H4 (cell line): Measurements from ENCODE around the gene SPAG16. TPM values are rescaled to one million over a fixed set of nuclear protein-coding genes. Genes with fewer than 3 reads are reported as not detected.
"Not testable (repeated sequence)": the region's sequence is repeated elsewhere in the genome, so short reads cannot be mapped to it uniquely, and the experiment has no call there.

Experiments used
- DNase-seq: peaks from one replicate; pipeline ENCODE4 v3.0.0-alpha.2; 2015; ENCODE audit warnings: low spot score
- total RNA-seq: library from RNA; depleted of rRNA; stranded (reverse); fragments of >200 nt; shearing (Covaris generic); gene quantifications from 2 replicates; pipeline ENCODE4 v1.2.3, GENCODE V29; 2014

SPAG16 gene
- total RNA-seq, 1 experiment from 2014 or later, result 24.8 TPM

DNA sequence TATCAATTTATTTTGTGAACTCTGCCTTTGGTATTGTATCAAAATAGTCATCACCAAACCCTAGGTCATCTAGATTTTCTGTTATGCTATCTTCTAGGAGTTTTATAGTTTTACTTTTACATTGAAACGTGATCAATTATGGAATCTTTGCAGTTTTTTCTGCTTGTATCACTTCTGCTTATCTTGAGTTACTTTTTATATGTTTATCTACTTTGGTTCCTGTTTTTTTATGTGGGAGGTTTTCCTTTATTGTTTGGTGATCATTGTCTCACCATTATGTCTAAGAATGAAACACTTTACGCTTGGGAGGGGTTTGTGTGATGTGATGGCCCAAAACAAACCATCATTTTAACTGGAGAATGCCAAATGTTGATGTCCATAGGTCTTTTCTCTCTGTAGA, 261.2 kb downstream of the SPAG16 start:
- no peak for DNase-seq

DNA sequence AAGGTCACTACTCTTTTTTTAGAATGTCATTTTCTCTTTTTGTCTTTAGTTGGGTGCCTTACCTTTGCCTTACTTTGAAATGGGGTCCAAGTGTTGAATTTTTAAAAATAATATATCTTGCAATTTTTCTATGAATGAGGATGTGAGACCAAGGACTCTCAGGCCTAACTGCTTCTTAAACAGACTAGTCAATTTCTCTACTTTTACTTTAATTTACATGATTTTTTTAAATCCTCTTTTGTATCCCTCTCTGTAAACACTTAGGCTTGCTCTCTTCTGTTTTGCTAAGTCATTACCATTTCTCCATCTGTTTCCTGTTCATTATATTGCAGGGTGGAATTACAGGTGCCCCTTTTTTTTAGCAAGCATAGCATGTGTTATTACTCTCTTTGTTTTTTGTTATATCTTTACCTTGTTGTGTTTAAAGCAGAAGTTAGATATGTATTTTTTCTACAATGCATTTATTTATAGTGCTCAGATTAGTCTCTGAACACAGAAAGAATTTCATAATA, 261.8 kb downstream of the SPAG16 start:
- DNase-seq, result no peak

DNA sequence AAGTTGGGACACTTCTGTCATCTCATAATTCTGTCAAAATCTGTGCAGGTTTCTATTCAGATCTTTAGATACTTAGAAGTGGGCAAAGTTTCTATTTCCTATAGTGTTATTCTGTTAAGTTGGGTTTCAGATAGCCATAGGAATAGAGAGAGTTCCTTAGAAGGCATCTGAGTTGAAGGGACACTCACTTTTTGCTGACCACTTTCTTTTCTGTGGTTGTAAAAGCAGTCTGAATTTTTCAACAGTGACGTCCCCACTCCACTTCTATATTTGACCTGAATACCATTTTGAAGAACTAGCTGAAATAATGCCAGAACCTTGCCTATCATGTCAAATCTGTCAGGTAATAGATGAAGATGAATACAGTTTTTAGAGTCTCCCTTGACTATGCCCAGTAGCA, 267.3 kb downstream of the SPAG16 start:
- DNase-seq, result no peak

DNA sequence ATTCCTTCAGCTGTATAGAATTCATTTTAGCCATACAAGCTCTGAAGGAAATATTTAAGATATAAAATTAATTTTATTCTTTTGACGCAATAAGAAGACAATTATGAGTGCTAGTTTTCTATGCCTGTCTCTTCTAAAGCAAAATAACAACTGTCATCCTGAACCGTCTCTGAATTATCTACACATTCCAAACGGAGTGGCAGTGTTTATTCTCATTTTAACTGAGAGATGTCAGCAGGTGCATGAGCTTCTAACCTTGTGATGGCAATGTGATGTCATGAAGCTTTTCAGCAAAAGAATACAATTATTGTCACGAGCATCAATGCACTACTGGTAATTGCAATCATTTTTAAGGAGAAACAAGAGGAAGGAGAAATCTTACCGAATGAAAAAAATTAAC, 274.8 kb downstream of the SPAG16 start:
- DNase-seq, result no peak

DNA sequence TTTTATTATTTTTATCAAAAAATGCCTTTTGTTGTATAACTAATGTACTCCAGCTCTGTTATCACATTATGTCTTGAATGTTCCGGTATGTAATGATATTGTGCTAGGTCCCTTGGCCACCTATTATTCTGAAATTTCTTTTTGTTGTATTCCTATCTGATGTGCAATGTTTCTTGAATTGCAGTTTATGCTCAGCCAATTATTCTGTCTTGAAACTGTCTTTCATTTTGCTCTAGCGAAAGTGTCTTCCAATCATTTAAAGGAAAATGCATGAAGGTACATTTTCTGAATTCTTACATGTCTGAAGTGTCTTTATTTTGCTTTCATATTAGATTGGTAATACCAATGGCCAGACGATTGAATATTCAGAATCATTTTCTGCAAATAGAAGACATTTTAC, 277.5 kb downstream of the SPAG16 start:
- DNase-seq, result no peak

DNA sequence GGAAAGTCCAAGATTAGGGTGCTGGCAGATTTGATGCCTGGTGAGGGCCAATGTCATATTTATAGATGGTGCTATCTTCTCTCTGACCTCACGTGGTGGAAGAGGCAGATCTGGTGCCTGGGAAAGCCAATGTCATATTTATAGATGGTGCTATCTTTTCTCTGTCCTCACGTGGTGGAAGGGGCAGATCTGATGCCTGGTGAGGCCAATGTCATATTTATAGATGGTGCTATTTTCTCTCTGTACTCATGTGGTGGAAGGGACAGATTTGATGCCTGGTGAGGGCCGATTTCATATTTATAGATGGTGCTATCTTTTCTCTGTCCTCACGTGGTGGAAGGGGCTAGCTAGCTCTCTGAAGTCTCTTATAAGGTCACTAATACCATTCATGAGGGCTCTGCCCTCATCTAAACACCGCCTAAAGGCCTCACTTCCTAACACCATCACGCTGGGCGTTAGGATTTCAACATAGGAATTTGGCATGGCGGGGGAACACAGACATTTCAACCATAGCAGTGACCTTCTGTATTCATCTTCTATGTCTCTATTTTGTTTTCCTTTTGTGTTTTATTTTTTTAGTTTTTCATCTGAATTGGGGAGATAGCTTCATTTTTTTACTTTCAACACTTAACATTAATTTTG, 278.4 kb downstream of the SPAG16 start:
- no peak for DNase-seq

DNA sequence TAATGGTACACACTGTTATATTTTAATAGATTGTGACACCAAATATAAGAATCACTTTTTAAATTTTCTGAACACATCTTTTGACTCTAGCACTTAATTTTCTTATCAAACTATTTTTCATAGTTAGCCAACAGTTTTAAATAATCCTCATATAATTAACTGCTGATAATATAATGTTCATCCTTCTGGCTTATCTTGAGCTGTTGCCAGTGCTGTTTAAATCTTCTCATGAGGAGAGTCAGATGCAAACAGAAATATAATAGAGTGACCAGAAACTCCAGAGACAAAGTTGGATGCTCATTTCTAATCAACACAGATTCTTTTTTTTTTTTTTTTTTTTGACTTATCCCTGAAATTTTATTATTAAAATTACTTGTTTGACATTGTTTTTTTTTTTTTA, 282.6 kb downstream of the SPAG16 start:
- DNase-seq, result no peak

DNA sequence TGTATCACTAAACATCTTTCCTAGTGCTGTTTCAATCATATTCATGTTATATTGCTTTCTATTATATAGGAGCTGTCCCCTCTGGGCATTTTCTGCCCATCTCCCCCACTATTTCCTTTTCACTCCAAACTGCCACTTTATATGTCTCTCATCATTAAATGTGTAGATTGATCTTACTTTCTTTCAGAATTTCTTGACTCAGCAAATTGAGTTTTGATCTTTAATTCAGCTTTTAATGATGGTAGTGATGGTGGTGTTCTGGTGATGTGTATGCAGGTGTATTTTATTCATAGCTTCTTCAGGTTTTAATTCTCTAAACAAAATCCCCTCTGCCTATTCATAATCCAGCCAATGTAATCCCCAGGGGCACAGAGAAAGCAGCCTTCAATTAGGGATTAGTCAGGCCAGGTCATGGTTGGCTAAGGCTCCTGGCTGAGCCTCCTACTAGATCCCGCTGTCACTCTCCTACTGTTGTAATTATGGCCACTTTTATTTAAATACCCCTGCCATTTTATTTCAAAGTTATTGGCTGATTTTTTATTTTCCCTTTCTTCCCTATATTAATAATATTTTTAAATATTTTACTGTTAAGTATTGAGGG, 325.4 kb downstream of the SPAG16 start:
- no peak for DNase-seq

DNA sequence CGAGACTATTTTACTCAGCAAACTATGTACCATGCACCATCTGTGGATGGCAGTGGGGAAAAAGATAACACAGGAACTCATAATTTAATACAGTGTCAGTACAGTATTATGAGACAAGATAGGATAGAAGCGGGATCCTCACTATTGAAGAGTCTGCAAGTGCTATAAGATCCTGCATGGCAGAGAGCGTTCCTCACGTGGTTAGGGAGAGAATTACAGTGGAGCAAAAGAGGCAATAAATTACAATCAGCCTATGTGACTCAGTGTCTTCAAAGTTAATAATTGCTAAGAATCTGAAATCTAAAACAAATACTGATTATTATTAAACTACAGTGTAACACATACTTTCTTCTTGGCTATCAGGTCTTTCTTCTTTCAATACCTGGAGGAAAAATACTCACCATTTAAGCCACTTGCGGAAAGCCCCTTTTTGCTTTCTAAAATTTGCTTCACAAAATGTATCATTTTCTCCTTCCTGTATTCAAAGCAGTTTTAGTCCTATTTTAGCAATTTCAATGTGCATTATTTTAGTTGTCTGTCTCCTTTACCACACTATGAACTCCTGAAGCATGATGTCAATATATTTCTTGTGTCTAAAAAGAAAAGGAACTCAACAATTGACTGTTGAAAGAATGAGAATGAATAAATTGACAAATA, 342.9 kb downstream of the SPAG16 start:
- no peak for DNase-seq

DNA sequence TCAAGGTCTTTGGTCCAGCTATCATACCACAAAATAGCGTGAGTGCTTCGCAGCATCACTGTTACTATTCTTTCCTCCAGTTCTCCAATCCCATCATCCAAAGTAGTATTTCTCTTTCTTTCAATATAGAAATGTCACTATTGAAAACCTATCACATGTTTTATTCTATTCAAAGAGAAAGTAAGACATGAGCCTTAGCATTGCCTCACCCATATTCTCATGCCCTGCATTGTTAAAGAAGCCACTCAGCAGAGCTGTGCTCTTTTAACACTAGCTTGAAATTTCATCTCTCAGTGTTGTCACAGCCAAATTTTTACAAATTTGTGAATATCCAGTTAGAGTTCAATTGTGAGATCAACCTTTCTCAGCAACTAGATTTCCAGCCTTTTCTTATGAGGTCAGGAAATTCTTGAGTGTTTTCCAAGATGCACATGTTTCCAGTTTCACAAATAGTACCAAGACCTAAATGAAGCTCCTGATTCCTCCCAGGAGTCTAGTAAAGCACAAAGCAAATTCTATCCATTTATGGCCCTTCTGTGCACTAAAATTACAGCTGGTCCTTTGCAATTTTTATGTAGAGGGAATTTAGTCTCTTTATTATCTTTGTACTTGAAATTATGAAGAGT, 343.7 kb downstream of the SPAG16 start:
- no peak for DNase-seq

DNA sequence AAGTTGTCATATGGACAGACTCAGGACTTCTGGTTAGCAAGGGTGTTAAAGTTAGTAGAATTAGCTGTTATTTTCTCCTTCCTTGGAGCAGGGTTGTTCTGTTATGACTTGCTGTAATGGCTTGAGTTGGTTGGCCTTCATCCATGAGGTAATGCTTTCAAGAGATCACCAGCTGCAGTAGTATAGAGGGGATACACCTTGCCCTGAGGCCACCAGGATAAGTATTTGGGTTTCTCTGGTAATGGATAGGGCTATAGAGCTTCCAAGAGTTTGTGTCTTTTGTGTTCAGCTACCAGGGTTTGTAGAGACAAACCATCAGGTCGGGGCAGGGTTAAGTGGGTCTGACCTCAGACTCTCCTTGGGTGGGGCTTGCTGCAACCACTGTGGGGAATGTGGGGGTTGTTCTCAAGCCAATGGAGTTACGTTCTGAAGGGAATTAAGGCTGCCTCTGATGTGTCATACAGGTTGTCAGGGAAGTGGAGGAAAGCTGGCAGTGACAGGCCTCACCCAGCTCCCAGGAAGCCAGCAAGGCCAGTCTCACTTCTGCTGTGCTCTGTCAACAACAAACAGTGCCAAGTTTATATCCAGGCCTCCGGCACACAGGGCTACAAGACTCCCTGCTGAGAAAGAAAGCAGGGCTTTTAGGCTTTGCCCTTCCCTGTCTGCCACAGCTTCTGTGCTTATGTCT, 356.6 kb downstream of the SPAG16 start:
- peak; percentile 7 for DNase-seq

DNA sequence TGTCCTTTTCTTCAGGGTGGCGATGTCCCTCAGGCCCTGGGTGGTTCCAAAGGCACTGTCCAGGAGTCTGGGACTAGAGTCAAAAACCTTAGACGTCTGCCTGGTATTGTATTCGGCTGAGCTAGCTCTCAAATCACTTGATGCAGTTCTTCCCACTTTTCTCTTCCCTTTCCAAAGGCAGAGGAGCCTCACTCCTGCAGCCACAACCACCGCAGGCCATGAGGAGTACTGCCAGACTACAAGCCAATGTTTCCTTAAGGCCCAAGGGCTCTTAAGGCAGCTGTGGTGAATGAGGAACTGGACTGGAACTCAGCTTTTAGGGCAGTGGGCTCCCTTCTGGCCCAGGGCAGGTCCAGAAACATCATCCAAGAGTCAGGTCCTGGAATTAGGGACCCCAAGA, 360.7 kb downstream of the SPAG16 start:
- no peak for DNase-seq

DNA sequence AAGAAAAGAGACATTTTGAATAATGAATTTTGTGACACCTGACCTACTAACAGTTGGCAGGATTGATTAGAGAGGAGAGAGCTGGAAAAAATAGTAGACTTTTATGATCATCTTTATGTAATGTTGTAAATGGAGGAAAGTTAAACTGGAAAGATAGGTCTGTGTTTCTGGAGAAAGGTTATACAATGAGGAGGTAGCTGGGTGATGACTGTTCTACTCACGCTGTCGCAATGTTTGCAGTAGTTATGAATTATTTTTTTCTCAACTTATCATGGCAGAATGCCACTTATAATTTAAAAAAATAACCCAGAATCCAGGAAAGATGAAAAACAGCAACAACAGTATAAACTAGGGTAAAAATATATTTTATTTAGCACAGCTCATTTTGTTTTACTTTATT, 364.9 kb downstream of the SPAG16 start:
- DNase-seq, result no peak

DNA sequence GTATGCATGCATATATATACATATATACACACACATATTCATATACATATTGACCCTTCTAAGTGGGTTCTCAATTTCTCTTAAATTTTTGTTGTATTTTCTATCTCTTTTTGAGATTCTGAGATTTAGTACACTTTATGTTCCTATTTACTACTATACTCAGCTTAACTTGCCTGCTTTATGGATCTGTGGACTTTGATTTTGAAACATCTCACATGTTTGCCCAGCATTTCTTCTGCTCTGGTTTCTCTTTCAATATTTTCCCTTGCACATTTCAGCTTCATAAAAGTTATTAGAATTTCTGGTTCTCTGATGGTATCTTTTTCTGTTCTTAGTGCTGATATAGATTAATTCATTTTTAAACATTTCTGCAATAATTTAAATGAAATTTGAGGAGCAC, 380.6 kb downstream of the SPAG16 start:
- DNase-seq, result no peak

DNA sequence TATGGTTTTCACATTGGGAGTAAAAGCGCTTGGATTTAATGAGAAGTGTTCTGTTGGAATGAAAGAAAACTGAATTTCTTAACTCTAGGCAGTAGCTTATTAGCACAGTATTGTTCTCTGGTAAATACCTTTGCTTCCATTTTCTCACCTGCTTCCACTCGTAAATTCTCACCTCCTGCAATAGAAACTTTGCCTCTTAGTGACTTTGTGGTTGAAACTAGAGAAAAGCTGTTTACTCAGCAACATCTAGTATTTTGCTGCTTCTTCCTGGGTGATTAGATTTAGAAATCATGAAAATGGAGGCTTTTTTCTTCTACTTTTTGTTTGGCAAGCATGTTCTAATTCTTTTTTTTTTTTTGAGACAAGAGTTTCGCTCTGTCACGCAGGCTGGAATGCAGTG, 385.4 kb downstream of the SPAG16 start:
- DNase-seq, result no peak

DNA sequence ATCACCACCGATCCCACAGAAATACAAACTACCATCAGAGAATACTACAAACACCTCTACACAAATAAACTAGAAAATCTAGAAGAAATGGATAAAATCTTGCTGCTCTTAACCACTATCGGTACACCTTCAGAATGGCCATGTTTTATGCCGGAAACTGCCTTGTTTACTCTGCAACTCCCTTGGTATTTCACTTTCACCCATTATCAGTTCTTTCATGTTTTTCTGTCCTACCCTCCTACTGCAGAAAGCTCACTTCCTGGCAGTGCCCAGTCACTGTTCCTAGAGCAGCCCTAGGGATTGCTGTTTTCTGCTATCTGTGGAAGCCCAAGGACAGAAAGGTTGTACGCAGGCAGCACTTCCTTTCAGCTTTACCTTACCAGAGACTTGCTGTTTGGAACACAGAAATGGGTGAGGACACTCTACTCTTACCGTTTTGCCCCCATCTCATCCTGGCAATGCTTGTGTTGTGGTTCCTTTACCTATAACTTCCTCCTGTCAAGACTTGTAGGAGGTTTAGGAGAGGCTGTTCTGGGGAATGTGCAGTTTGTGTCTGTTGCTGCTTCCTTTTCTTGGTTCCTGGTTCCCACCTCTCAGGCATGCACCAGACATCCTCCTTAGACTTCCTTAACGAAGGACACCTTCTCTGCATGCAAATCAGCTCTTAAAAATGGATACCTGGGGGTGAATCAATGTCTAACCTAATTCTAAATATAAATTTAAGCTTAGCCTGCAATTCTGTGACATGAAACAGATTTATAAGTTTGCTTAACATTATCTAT, 394.4 kb downstream of the SPAG16 start:
- DNase-seq, result no peak

DNA sequence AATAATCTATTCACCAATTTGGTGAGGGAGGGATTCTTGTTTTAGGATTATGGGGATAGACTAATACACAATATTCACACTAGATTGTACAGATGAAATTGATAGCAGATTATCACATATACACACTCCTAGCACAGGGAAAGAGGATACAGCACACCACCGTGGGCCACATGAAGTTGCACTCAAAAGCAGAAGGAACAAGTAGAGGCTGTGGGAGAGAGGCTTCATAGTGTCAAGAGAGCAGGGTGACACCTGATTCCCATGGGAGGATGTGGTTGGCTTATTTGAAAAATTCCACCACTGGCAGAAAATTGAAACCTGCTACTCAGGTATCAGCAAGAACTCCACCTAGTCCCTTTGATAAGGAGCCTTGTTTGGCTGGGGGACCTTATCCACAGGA, 395.6 kb downstream of the SPAG16 start:
- no peak for DNase-seq

DNA sequence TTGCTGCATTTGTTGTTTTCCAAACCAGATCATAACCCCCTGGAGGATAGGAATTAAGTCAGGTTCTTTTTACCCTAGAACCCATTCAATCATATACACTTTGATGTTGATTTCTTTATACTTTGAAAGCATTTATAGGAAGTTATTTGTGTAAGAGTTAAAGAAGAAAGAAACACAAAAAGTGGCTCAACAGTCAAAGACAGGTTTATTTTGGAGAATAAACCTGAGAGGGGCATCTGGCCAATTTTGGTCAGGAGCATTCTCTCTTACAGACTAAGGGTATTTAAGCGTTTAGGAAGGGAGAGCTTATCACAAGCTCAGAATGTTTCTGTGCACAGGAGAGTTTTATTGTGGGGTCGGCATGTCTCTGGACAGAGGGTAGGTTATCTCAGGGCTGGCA, 398.0 kb downstream of the SPAG16 start:
- DNase-seq, result no peak

DNA sequence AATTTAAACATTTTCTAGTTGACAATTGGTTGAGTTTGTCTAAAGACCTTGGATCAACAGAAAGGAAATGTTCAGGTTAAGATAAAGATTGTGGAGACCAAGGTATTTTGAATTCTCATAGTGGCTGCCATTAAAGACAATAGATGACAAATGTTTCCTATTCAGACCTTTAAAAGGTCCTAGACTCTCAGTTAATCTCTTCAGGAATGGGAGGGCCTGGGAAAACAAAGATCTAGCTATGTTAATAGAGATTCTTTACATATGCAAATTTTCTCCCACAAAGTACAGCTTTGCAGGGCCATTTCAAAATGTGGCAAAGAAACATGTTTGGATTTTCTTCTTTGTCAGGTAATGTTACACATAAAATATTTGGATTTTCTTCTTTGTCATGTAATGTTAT, 403.9 kb downstream of the SPAG16 start:
- DNase-seq, result no peak

DNA sequence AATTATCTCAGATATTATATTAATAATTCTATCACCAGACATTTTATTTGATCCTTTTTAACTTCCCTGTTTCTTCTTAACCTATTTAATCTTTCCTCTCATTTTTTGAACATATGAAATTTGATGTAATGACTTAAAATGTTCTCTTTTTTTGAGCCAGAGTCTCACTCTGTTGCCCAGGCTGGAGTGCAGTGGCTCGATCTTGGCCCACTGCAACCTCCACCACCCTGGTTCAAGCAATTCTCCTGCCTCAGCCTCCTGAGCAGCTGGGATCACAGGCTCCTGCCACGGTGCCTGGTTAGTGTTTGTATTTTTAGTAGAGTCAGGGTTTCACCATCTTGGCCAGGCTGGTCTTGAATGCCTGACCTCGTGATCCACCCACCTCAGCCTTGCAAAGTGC, 404.6 kb downstream of the SPAG16 start:
- DNase-seq, result not testable (repeated sequence)

DNA sequence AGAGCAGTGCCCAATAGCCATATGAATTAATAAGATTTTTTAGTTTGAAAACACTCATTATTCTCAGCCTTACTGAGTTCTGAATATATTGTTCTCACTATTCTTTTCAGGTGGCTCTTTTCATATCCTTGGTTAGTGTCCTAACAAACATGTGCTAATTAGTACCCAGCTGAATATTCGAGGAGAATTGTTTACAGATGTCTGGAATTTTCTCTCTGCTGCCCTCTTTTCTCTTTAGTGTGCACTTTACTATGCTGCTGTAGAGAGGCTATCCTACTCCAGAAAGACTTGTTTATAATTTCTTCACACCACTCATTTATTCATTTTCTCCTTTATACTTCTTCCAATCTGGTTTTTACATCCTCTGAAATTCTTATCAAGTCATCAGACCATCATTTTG, 405.3 kb downstream of the SPAG16 start:
- DNase-seq, result no peak
